Measurements from ENCODE around the gene SAMD4A.
A peak's percentile ranks its signal among the peaks of the same experiment; 100 is the strongest.
"Not testable (repeated sequence)": the region's sequence is repeated elsewhere in the genome, so short reads cannot be mapped to it uniquely, and the experiment has no call there.

SAMD4A gene

DNA sequence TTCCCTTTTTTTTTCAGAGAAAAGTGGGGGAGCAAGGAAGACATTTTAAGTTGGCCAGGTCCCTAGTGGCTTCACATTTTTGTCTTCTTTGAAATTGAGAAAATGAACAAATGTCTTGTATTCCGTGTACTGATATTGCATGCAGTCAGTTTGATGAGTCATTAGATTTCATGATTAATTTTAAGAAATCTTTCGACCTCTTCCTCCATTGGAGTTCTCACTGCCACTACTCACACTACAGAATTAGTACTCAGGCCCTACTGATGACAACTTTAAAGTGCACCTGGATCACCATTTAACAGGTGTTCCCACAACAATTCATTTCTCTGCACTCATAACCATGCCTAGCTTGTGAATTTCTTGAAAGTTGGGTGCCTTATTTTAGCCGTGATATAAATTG lies 50.5 kb downstream of the SAMD4A start:
- peaks cover 0 to 4% of the 10 kb centered on the region in 2 donors for H3K9me3 ChIP-seq (ENCODE audit: control insufficient read depth in 2 of 2, low read length in 2 of 2)
- no peak overlapping the region for H3K27ac ChIP-seq (ENCODE audit: low read length)
- no peaks in the 10 kb centered on the region for H3K4me1 ChIP-seq (ENCODE audit: control insufficient read depth, insufficient read depth, low read length)
- no peaks in the 10 kb centered on the region for H3K36me3 ChIP-seq (ENCODE audit: control insufficient read depth in 2 of 2, insufficient read depth in 2 of 2, low read length in 2 of 2)
- no peak overlapping the region for H3K4me3 ChIP-seq (ENCODE audit: low read length in 2 of 2)
- no peak overlapping the region for H3K9ac ChIP-seq (ENCODE audit: low read length in 2 of 2)
- H3K27me3 ChIP-seq (ENCODE audit: control insufficient read depth in 1 of 2, insufficient read depth in 2 of 2, low read length in 2 of 2), result no peaks in the 10 kb centered on the region

- H3K9ac ChIP-seq (ENCODE audit: low read length in 2 of 2), result no peak overlapping the region
- no peak overlapping the region for H3K4me3 ChIP-seq (ENCODE audit: low read length in 2 of 2)
- H3K4me1 ChIP-seq (ENCODE audit: control insufficient read depth, insufficient read depth, low read length), result peaks cover 22% of the 10 kb centered on the region
- no peak overlapping the region for H3K27ac ChIP-seq (ENCODE audit: low read length)
- H3K36me3 ChIP-seq (ENCODE audit: control insufficient read depth in 2 of 2, insufficient read depth in 2 of 2, low read length in 2 of 2), result no peaks in the 10 kb centered on the region
- no peaks in the 10 kb centered on the region for H3K27me3 ChIP-seq (ENCODE audit: control insufficient read depth in 1 of 2, insufficient read depth in 2 of 2, low read length in 2 of 2)
- H3K9me3 ChIP-seq (ENCODE audit: control insufficient read depth in 2 of 2, low read length in 2 of 2), result peaks cover 0 to 4% of the 10 kb centered on the region in 2 donors
Measured at GRCh38 chr14:54621686-54622085, 54.8 kb downstream of the SAMD4A start.

DNA sequence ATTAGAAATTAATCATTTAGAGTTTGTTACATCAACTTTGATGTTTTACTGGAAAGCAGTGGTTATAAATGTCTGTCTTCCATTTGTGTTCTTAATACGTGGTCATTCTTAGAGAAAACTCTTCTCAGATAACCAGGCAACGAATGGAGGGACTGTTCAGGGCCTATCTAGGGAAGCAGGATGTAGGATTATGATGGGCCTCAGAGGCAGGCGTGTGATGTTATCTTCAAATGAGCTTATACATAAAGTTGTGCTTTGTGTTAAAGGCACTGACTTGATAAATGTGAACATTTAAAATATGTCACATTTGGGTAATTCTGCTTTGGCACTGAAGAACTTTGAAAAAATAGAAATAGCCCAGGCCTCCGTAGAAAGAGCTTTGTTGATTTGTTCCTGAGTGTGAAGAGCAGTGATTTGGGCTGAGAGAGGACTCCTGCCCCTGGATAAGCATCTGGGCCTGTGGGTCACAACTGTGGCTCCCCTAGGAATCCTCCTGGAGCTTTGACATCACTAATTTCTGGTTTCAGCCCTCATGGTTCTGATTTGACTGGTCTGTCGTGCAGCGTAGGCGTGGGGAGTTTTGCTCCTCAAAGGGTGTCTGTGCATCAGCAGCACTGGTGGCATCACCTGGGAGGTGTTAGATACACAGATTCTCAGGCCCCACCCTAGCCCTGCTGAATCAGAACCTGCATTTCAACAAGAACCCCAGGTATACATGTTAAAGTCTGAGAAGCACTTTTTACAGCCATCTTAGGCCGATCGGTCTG lies 55.4 kb downstream of the SAMD4A start:
- Histone ChIP-seq H3K9ac (ENCODE audit: low read length in 2 of 2) (no peak overlapping the region), H3K36me3 (ENCODE audit: control insufficient read depth in 2 of 2, insufficient read depth in 2 of 2, low read length in 2 of 2) (no peaks in the 10 kb centered on the region), H3K4me1 (ENCODE audit: control insufficient read depth, insufficient read depth, low read length) (peaks cover 25% of the 10 kb centered on the region), H3K27me3 (ENCODE audit: control insufficient read depth in 1 of 2, insufficient read depth in 2 of 2, low read length in 2 of 2) (no peaks in the 10 kb centered on the region), H3K9me3 (ENCODE audit: control insufficient read depth in 2 of 2, low read length in 2 of 2) (peaks cover 0 to 4% of the 10 kb centered on the region in 2 donors), H3K4me3 (ENCODE audit: low read length in 2 of 2) (no peak overlapping the region), H3K27ac (ENCODE audit: low read length) (no peak overlapping the region)

DNA sequence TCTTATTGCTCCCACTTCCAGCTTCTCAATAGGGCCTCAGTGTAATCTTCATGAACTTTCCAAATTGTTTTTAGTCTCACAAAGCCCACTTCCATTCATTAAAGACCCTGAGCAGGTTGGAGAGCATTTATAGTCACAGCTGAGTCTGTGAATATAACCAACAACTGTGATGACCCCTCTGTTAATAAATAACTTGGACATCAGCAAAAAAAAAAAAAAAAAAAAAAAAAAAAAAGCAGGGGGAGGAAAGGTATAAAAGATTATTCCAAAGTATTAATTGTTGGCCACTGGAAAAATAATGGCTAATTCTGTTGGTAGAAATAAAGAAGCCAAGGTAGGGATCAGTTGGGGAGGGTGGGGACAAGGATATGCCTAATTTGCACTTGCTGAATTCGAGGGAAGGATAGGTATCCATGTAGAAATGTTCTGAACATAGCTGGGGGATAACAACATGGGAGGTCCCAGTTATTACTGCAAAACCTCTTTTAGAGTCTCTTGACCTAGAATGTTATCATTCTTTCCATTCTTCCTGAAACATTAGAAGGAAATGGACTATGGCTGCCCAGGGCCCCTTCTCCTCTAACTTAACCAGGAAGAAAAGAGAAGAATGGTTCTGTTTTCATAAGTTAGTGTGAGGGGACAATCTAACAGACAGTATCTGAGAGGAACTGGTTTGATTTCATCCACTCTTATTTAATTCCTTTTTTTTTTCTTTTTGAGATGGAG lies 56.5 kb downstream of the SAMD4A start:
- no peaks in the 10 kb centered on the region for H3K9me3 ChIP-seq (ENCODE audit: control insufficient read depth in 2 of 2, low read length in 2 of 2)
- H3K27ac ChIP-seq (ENCODE audit: low read length), result no peak overlapping the region
- H3K27me3 ChIP-seq (ENCODE audit: control insufficient read depth in 1 of 2, insufficient read depth in 2 of 2, low read length in 2 of 2), result no peaks in the 10 kb centered on the region
- no peak overlapping the region for H3K4me3 ChIP-seq (ENCODE audit: low read length in 2 of 2)
- no peak overlapping the region for H3K9ac ChIP-seq (ENCODE audit: low read length in 2 of 2)
- H3K4me1 ChIP-seq (ENCODE audit: control insufficient read depth, insufficient read depth, low read length), result peaks cover 36% of the 10 kb centered on the region
- no peaks in the 10 kb centered on the region for H3K36me3 ChIP-seq (ENCODE audit: control insufficient read depth in 2 of 2, insufficient read depth in 2 of 2, low read length in 2 of 2)

DNA sequence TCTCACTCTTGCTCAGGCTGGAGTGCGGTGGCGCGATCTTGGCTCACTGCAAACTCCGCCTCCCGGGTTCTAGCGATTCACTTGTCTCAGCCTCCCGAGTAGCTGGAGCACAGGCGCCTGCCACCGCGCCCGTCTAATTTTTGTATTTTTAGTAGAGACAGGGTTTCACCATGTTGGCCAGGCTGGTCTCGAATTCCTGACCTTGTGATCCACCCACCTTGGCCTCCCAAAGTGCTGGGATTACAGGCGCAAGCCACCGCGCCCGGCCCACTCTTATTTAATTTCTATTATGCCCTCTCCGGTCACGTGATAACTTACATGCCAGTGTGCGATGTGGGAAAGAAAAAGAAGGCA lies 57.1 kb downstream of the SAMD4A start:
- H3K4me3 ChIP-seq (ENCODE audit: low read length in 2 of 2); H3K27me3 ChIP-seq (ENCODE audit: control insufficient read depth in 1 of 2, insufficient read depth in 2 of 2, low read length in 2 of 2); H3K27ac ChIP-seq (ENCODE audit: low read length); H3K9ac ChIP-seq (ENCODE audit: low read length in 2 of 2); H3K36me3 ChIP-seq (ENCODE audit: control insufficient read depth in 2 of 2, insufficient read depth in 2 of 2, low read length in 2 of 2); H3K9me3 ChIP-seq (ENCODE audit: control insufficient read depth in 2 of 2, low read length in 2 of 2): not testable (repeated sequence)
- H3K4me1 ChIP-seq (ENCODE audit: control insufficient read depth, insufficient read depth, low read length), result peaks cover 39% of the 10 kb centered on the region

- H3K27me3 ChIP-seq (ENCODE audit: control insufficient read depth in 1 of 2, insufficient read depth in 2 of 2, low read length in 2 of 2), result no peaks in the 10 kb centered on the region
- H3K4me1 ChIP-seq (ENCODE audit: control insufficient read depth, insufficient read depth, low read length), result peaks cover 42% of the 10 kb centered on the region
- H3K36me3 ChIP-seq (ENCODE audit: control insufficient read depth in 2 of 2, insufficient read depth in 2 of 2, low read length in 2 of 2), result no peaks in the 10 kb centered on the region
- peak overlapping the region; percentile 6 for H3K27ac ChIP-seq (ENCODE audit: low read length)
- H3K9me3 ChIP-seq (ENCODE audit: control insufficient read depth in 2 of 2, low read length in 2 of 2), result no peaks in the 10 kb centered on the region
- H3K4me3 ChIP-seq (ENCODE audit: low read length in 2 of 2), result peak overlapping the region; percentile 51 to 54
- H3K9ac ChIP-seq (ENCODE audit: low read length in 2 of 2), result no peak overlapping the region
Measured at GRCh38 chr14:54625112-54625511, 58.2 kb downstream of the SAMD4A start.

- peak overlapping the region; percentile 49 to 52 for H3K4me3 ChIP-seq (ENCODE audit: low read length in 2 of 2)
- H3K9ac ChIP-seq (ENCODE audit: low read length in 2 of 2), result peak overlapping the region; percentile 13 to 47
- H3K27me3 ChIP-seq (ENCODE audit: control insufficient read depth in 1 of 2, insufficient read depth in 2 of 2, low read length in 2 of 2), result no peaks in the 10 kb centered on the region
- peaks cover 42% of the 10 kb centered on the region for H3K4me1 ChIP-seq (ENCODE audit: control insufficient read depth, insufficient read depth, low read length)
- peak overlapping the region; percentile 81 for H3K27ac ChIP-seq (ENCODE audit: low read length)
- no peaks in the 10 kb centered on the region for H3K9me3 ChIP-seq (ENCODE audit: control insufficient read depth in 2 of 2, low read length in 2 of 2)
- H3K36me3 ChIP-seq (ENCODE audit: control insufficient read depth in 2 of 2, insufficient read depth in 2 of 2, low read length in 2 of 2), result no peaks in the 10 kb centered on the region
Measured at GRCh38 chr14:54627219-54627539, 60.3 kb downstream of the SAMD4A start.

GRCh38 chr14:54627540-54628363 lies 60.8 kb downstream of the SAMD4A start:
- no peaks in the 10 kb centered on the region for H3K9me3 ChIP-seq (ENCODE audit: control insufficient read depth in 2 of 2, low read length in 2 of 2)
- peak overlapping the region; percentile 81 for H3K27ac ChIP-seq (ENCODE audit: low read length)
- peaks cover 41% of the 10 kb centered on the region for H3K4me1 ChIP-seq (ENCODE audit: control insufficient read depth, insufficient read depth, low read length)
- H3K27me3 ChIP-seq (ENCODE audit: control insufficient read depth in 1 of 2, insufficient read depth in 2 of 2, low read length in 2 of 2), result no peaks in the 10 kb centered on the region
- peak overlapping the region; percentile 49 to 52 for H3K4me3 ChIP-seq (ENCODE audit: low read length in 2 of 2)
- peak overlapping the region; percentile 13 to 47 for H3K9ac ChIP-seq (ENCODE audit: low read length in 2 of 2)
- no peaks in the 10 kb centered on the region for H3K36me3 ChIP-seq (ENCODE audit: control insufficient read depth in 2 of 2, insufficient read depth in 2 of 2, low read length in 2 of 2)

- Histone ChIP-seq H3K36me3 (ENCODE audit: control insufficient read depth in 2 of 2, insufficient read depth in 2 of 2, low read length in 2 of 2) (no peaks in the 10 kb centered on the region), H3K9me3 (ENCODE audit: control insufficient read depth in 2 of 2, low read length in 2 of 2) (no peaks in the 10 kb centered on the region), H3K4me3 (ENCODE audit: low read length in 2 of 2) (no peak overlapping the region), H3K4me1 (ENCODE audit: control insufficient read depth, insufficient read depth, low read length) (peaks cover 33% of the 10 kb centered on the region), H3K9ac (ENCODE audit: low read length in 2 of 2) (no peak overlapping the region), H3K27me3 (ENCODE audit: control insufficient read depth in 1 of 2, insufficient read depth in 2 of 2, low read length in 2 of 2) (no peaks in the 10 kb centered on the region), H3K27ac (ENCODE audit: low read length) (no peak overlapping the region)
Measured at GRCh38 chr14:54629183-54629582, 62.3 kb downstream of the SAMD4A start.

DNA sequence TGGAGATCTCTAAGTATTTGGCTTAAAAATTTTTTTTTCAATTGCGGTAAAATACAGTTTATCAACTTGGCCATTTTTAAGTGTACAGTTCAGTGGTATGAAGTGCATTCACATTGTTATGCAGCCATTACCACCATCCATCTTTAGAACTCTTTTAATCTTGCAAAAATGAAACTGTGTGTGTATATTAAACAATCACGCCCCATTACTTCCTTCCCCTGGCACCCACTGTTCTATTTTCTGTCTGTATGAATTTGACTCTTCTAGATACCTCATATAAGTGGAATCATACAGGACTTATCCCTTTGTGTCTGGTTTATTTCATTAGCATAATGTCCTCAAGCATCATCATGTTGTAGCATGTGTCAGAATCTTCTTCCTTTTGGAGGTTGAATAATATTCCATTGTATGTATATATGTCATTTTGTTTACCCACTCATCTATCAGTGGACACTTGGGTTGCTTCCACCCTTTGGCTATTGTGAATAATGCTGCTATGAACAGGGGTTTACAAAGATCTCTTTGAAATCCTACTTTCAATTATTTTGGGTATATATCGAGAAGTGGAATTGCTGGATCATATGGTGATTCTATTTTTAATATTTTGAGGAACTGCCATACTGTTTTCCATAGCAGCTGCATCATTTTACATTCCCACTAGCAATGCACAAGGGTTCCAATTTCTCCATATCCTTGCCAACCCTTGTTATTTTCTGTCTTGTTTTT lies 62.9 kb downstream of the SAMD4A start:
- H3K36me3 ChIP-seq (ENCODE audit: control insufficient read depth in 2 of 2, insufficient read depth in 2 of 2, low read length in 2 of 2), result no peaks in the 10 kb centered on the region
- H3K9ac ChIP-seq (ENCODE audit: low read length in 2 of 2), result no peak overlapping the region
- no peak overlapping the region for H3K4me3 ChIP-seq (ENCODE audit: low read length in 2 of 2)
- peaks cover 33% of the 10 kb centered on the region for H3K4me1 ChIP-seq (ENCODE audit: control insufficient read depth, insufficient read depth, low read length)
- H3K9me3 ChIP-seq (ENCODE audit: control insufficient read depth in 2 of 2, low read length in 2 of 2), result no peaks in the 10 kb centered on the region
- H3K27ac ChIP-seq (ENCODE audit: low read length), result no peak overlapping the region
- H3K27me3 ChIP-seq (ENCODE audit: control insufficient read depth in 1 of 2, insufficient read depth in 2 of 2, low read length in 2 of 2), result no peaks in the 10 kb centered on the region
